Measurements from ENCODE around the gene ATP1A3.
"Not testable (repeated sequence)": the region's sequence is repeated elsewhere in the genome, so short reads cannot be mapped to it uniquely, and the experiment has no call there.

ATP1A3 gene

GRCh38 chr19:42012747-42013146, 18.7 kb upstream of the ATP1A3 start:
- in situ Hi-C loops (cut with MboI; ENCODE audit: low sequenced_read_pairs) = not testable (repeated sequence)

GRCh38 chr19:42010245-42011126, 16.5 kb upstream of the ATP1A3 start:
- in situ Hi-C loops (cut with MboI; ENCODE audit: low sequenced_read_pairs) = no loop called here

GRCh38 chr19:42006569-42006968, 12.5 kb upstream of the ATP1A3 start:
- in situ Hi-C loops (cut with MboI; ENCODE audit: low sequenced_read_pairs) = no loop called here

GRCh38 chr19:42005504-42005903, 11.5 kb upstream of the ATP1A3 start:
- in situ Hi-C loops (cut with MboI; ENCODE audit: low sequenced_read_pairs) = no loop called here

- in situ Hi-C loops (cut with MboI; ENCODE audit: low sequenced_read_pairs) = no loop called here
These were observed 9.7 kb upstream of the ATP1A3 start for GRCh38 chr19:42003506-42004294.

- in situ Hi-C loops (cut with MboI; ENCODE audit: low sequenced_read_pairs) = no loop called here
These were observed 5.8 kb upstream of the ATP1A3 start for GRCh38 chr19:41999878-42000208.

GRCh38 chr19:41999071-41999877, 5.2 kb upstream of the ATP1A3 start:
- in situ Hi-C loops (cut with MboI; ENCODE audit: low sequenced_read_pairs) = no loop called here

- in situ Hi-C loops (cut with MboI; ENCODE audit: low sequenced_read_pairs) = no loop called here
These were observed 4.4 kb upstream of the ATP1A3 start for GRCh38 chr19:41998246-41999020.

- in situ Hi-C loops (cut with MboI; ENCODE audit: low sequenced_read_pairs) = no loop called here
These were observed 3.8 kb upstream of the ATP1A3 start for GRCh38 chr19:41997851-41998229.

GRCh38 chr19:41997121-41997850, 3.3 kb upstream of the ATP1A3 start:
- in situ Hi-C loops (cut with MboI; ENCODE audit: low sequenced_read_pairs) = no loop called here

- in situ Hi-C loops (cut with MboI; ENCODE audit: low sequenced_read_pairs) = no loop called here
These were observed 2.1 kb upstream of the ATP1A3 start for GRCh38 chr19:41995959-41996797.

- in situ Hi-C loops (cut with MboI; ENCODE audit: low sequenced_read_pairs) = no loop called here
These were observed 1.2 kb upstream of the ATP1A3 start for GRCh38 chr19:41994994-41995958.

- in situ Hi-C loops (cut with MboI; ENCODE audit: low sequenced_read_pairs) = no loop called here
These were observed 516 bp upstream of the ATP1A3 start for GRCh38 chr19:41994521-41994971.

GRCh38 chr19:41991925-41992569, 2.0 kb downstream of the ATP1A3 start:
- in situ Hi-C loops (cut with MboI; ENCODE audit: low sequenced_read_pairs) = not testable (repeated sequence)

GRCh38 chr19:41991025-41991424, 3.0 kb downstream of the ATP1A3 start:
- in situ Hi-C loops (cut with MboI; ENCODE audit: low sequenced_read_pairs) = no loop called here

- in situ Hi-C loops (cut with MboI; ENCODE audit: low sequenced_read_pairs) = no loop called here
These were observed 3.4 kb downstream of the ATP1A3 start for GRCh38 chr19:41990615-41991014.

GRCh38 chr19:41990028-41990427, 4.0 kb downstream of the ATP1A3 start:
- in situ Hi-C loops (cut with MboI; ENCODE audit: low sequenced_read_pairs) = no loop called here

Data from hTERT RPE-1 (cell line).